A673 (cell line): ENCODE measurements around the gene SLC38A3. TPM values are rescaled to one million over a fixed set of nuclear protein-coding genes. Genes with fewer than 3 reads are reported as not detected.
A peak's percentile ranks its signal among the peaks of the same experiment; 100 is the strongest.

Source experiments
- BruUV-seq: library from RNA; stranded (reverse); fragments of 400-500 nt; replicated peaks from 2 replicates; lab custom pipeline; 2021; lab: Mats Ljungman, UMichigan
- CTCF ChIA-PET: fragments of 300-600 bp; sonication (Branson Sonifier 250); formaldehyde crosslinking; loops from one replicate; lab custom pipeline; 2022; ENCODE audit warnings: antibody characterized with exemption; lab: Charles Lee
- POLR2A ChIA-PET: fragments of 300-600 bp; sonication (Branson Sonifier 250); formaldehyde crosslinking; loops from one replicate; lab custom pipeline; 2022; ENCODE audit warnings: antibody characterized with exemption; ENCODE audit not compliant: low non-redundant PET; lab: Charles Lee
- DNase-seq: peaks from one replicate; pipeline ENCODE4 v3.0.0-alpha.2; 2015; ENCODE audit warnings: low spot score
- H3K27ac ChIP-seq: fragments of 200-600 bp; sonication (generic); 2 replicates; pipeline ENCODE4 v1.5.1; 2016; ENCODE audit warnings: mixed run types, low read depth, mild to moderate bottlenecking, mixed read lengths, antibody characterized with exemption, low read length; ENCODE audit not compliant: poor library complexity, severe bottlenecking
- H3K27me3 ChIP-seq: fragments of 200-600 bp; sonication (generic); replicated peaks from 2 replicates; pipeline ENCODE4 v1.6.1; 2017; ENCODE audit warnings: mixed run types, low read depth, mild to moderate bottlenecking, mixed read lengths, antibody characterized with exemption, low read length; ENCODE audit not compliant: insufficient read depth, poor library complexity
- H3K36me3 ChIP-seq: fragments of 200-600 bp; sonication (generic); 2 replicates; pipeline ENCODE4 v1.6.1; 2016; ENCODE audit warnings: mixed run types, mild to moderate bottlenecking, mixed read lengths, antibody characterized with exemption, low read length; ENCODE audit not compliant: insufficient read depth, poor library complexity, severe bottlenecking
- H3K4me1 ChIP-seq: fragments of 200-600 bp; sonication (generic); 2 replicates; pipeline ENCODE4 v1.6.1; 2017; ENCODE audit warnings: mixed run types, mild to moderate bottlenecking, mixed read lengths, antibody characterized with exemption, low read length; ENCODE audit not compliant: insufficient read depth, poor library complexity, severe bottlenecking
- H3K4me3 ChIP-seq: fragments of 200-600 bp; sonication (generic); 2 replicates; pipeline ENCODE4 v1.5.1; 2016; ENCODE audit warnings: low read depth, mixed run types, mild to moderate bottlenecking, mixed read lengths, low read length; ENCODE audit not compliant: poor library complexity, severe bottlenecking
- H3K9me3 ChIP-seq: fragments of 200-600 bp; sonication (generic); 2 replicates; pipeline ENCODE4 v1.6.1; 2016; ENCODE audit warnings: mixed run types, low read depth, mild to moderate bottlenecking, mixed read lengths, antibody characterized with exemption, low read length; ENCODE audit not compliant: poor library complexity, severe bottlenecking
- EZH2 ChIP-seq: fragments of 200-600 bp; sonication (generic); IDR thresholded peaks from 2 replicates; pipeline ENCODE4 v1.6.1; 2017; ENCODE audit warnings: borderline replicate concordance, low read depth, mild to moderate bottlenecking, mixed read lengths, antibody characterized with exemption, low read length; ENCODE audit not compliant: poor library complexity, severe bottlenecking
- intact Hi-C: fragments of 100-400 bp; cut with micrococcal nuclease; formaldehyde crosslinking; loops from one replicate; pipeline ENCODE4 v1.10.0; 2022; ENCODE audit not compliant: unreplicated experiment
- total RNA-seq: library from RNA; stranded (reverse); gene quantifications from 2 replicates; pipeline ENCODE4 v1.2.3, GENCODE V29; 2021
- TF ChIP-seq, protein P1 (sequence below): fragments of 300-800, 200-600 bp; sonication (generic); conservative IDR thresholded peaks from 2 replicates; pipeline ENCODE4 v1.5.1; 2017; ENCODE audit warnings: low read depth, mild to moderate bottlenecking, antibody characterized with exemption, low read length, moderate library complexity, mixed read lengths

SLC38A3 gene
- total RNA-seq, 1 experiment from 2014 or later, result not detected

DNA sequence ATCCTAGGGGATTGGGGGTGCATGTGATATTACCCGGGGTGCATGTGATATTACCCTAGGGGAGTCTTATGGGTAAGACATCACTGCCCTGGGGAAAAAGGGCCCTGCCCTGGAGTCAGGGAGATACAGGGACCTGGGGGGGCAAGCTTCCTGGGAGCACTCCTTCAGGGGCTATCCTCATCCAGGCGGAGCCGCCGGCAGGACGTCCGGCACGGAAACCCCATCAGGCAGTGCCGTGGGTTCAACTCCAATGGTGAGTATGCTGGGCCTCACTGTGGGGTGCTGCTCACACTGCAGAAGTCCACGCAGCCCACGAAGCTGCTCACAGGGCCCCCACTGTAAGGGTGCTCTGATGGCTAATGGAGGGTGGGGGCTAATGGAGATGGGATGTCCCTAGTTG is 19.0 kb upstream of the SLC38A3 start:
- no peak for TF ChIP-seq EZH2
- TF ChIP-seq, protein P1, sequence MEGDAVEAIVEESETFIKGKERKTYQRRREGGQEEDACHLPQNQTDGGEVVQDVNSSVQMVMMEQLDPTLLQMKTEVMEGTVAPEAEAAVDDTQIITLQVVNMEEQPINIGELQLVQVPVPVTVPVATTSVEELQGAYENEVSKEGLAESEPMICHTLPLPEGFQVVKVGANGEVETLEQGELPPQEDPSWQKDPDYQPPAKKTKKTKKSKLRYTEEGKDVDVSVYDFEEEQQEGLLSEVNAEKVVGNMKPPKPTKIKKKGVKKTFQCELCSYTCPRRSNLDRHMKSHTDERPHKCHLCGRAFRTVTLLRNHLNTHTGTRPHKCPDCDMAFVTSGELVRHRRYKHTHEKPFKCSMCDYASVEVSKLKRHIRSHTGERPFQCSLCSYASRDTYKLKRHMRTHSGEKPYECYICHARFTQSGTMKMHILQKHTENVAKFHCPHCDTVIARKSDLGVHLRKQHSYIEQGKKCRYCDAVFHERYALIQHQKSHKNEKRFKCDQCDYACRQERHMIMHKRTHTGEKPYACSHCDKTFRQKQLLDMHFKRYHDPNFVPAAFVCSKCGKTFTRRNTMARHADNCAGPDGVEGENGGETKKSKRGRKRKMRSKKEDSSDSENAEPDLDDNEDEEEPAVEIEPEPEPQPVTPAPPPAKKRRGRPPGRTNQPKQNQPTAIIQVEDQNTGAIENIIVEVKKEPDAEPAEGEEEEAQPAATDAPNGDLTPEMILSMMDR, result no peak
- intact Hi-C loops, result no loop called here
- CTCF ChIA-PET, result no interaction called here
- no peak for DNase-seq
- no peaks in the 10 kb centered on the region for H3K36me3 ChIP-seq
- H3K9me3 ChIP-seq, result no peaks in the 10 kb centered on the region
- no peak overlapping the region for H3K4me3 ChIP-seq
- H3K27me3 ChIP-seq, result no peaks in the 10 kb centered on the region
- no TSS peak for BruUV-seq
- POLR2A ChIA-PET, result no interaction called here
- no peak overlapping the region for H3K27ac ChIP-seq
- H3K4me1 ChIP-seq, result no peaks in the 10 kb centered on the region

DNA sequence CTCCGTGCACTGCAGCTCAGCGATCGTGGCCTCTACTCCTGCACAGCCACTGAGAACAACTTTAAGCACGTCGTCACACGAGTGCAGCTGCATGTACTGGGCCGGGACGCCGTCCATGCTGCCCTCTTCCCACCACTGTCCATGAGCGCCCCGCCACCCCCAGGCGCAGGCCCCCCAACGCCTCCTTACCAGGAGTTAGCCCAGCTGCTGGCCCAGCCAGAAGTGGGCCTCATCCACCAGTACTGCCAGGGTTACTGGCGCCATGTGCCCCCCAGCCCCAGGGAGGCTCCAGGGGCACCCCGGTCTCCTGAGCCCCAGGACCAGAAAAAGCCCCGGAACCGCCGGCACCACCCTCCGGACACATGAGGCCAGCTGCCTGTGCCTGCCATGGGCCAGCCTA is 17.3 kb upstream of the SLC38A3 start:
- Histone ChIP-seq H3K9me3 (no peaks in the 10 kb centered on the region), H3K36me3 (no peaks in the 10 kb centered on the region), H3K27me3 (no peaks in the 10 kb centered on the region), H3K4me1 (no peaks in the 10 kb centered on the region), H3K4me3 (no peak overlapping the region), H3K27ac (no peak overlapping the region)
- CTCF ChIA-PET, result interaction anchor here (0.7 kb wide), 1 partner anchor 64 kb away, joined by 3 read pairs; no protein-coding TSS in a partner anchor
- no TSS peak for BruUV-seq
- no peak for DNase-seq
- no peak for TF ChIP-seq EZH2
- TF ChIP-seq, protein P1, result no peak
- intact Hi-C loops, result no loop called here
- POLR2A ChIA-PET, result no interaction called here

DNA sequence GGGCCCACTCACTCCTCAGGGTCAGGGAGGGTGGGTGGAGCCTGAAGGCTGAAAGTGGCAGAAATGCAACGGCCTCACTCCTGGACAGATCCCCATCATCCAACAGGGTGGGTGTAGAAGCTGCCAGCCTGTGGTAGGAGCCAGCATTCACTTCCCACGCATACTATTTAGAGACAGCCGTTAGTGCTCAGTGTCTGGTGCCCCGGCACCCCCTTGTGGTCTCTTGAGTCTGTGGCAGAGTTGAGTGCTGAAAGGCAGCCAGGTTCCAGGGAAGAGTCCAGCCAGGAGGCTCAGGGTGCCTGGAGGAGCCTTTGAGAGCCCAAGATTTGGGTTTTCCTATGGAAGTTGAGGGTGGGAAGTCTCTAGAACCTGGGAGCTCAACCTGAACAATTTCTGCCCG is 15.8 kb upstream of the SLC38A3 start:
- no peak overlapping the region for H3K4me3 ChIP-seq
- no TSS peak for BruUV-seq
- POLR2A ChIA-PET, result no interaction called here
- intact Hi-C loops, result loop anchor here (1.0 kb wide), 1 partner anchor 68 kb away; no protein-coding TSS in a partner anchor
- CTCF ChIA-PET, result interaction anchor here (0.6 kb wide), 1 partner anchor 21 kb away, joined by 3 read pairs; no protein-coding TSS in a partner anchor
- H3K36me3 ChIP-seq, result no peaks in the 10 kb centered on the region
- peak; percentile 77 for DNase-seq
- TF ChIP-seq, protein P1, result peak; percentile 70
- no peak for TF ChIP-seq EZH2
- no peaks in the 10 kb centered on the region for H3K4me1 ChIP-seq
- H3K9me3 ChIP-seq, result no peaks in the 10 kb centered on the region
- peaks cover 14% of the 10 kb centered on the region for H3K27me3 ChIP-seq
- no peak overlapping the region for H3K27ac ChIP-seq
